KBM-7 (cell line): Measurements from ENCODE around the gene USP21.
"Not testable (repeated sequence)": the region's sequence is repeated elsewhere in the genome, so short reads cannot be mapped to it uniquely, and the experiment has no call there.

Source experiments
- DNase-seq: peaks from one replicate; pipeline ENCODE4 v3.0.0-alpha.2; 2015
- in situ Hi-C: fragments of 300-500 bp; cut with MboI; formaldehyde crosslinking; loops from 2 replicates; pipeline ENCODE4 v1.14.3; 2020; ENCODE audit warnings: low sequenced_read_pairs, low pct_unique_long_range_greater_than_20kb, mixed read lengths

The USP21 gene

GRCh38 chr1:161159087-161159912 is at the start of gene USP21:
Gene USP21 (plus strand): TSS chr1:161159500. CDS start chr1:161160641, 1,141 bp downstream.
- DNase-seq: peak; percentile 86
- in situ Hi-C loops: no loop called here

- DNase-seq: no peak
- in situ Hi-C loops: no loop called here
Measured at GRCh38 chr1:161111117-161111516, 48.2 kb upstream of the USP21 start.

- in situ Hi-C loops: no loop called here
- peak; percentile 45 for DNase-seq
Measured at GRCh38 chr1:161111527-161111926, 47.8 kb upstream of the USP21 start.

- no peak for DNase-seq
- in situ Hi-C loops: no loop called here
Measured at GRCh38 chr1:161113915-161114314, 45.4 kb upstream of the USP21 start.

GRCh38 chr1:161114556-161114955 is 44.7 kb upstream of the USP21 start:
- in situ Hi-C loops: no loop called here
- DNase-seq: no peak

GRCh38 chr1:161115132-161115711 is 44.1 kb upstream of the USP21 start:
- no peak for DNase-seq
- in situ Hi-C loops: no loop called here

GRCh38 chr1:161115961-161116360 is 43.3 kb upstream of the USP21 start:
- in situ Hi-C loops, DNase-seq: not testable (repeated sequence)

- in situ Hi-C loops: no loop called here
- DNase-seq: peak; percentile 86
Measured at GRCh38 chr1:161117759-161118581, 41.3 kb upstream of the USP21 start, which contains the start of the genes NIT1 and PFDN2. Gene NIT1 (plus strand): TSS chr1:161118105. CDS start chr1:161118177, 72 bp downstream. Gene PFDN2 (minus strand): TSS chr1:161118037. CDS start chr1:161118026, 11 bp downstream.

- in situ Hi-C loops: no loop called here
- peak; percentile 63 for DNase-seq
Measured at GRCh38 chr1:161119092-161119903, 40.0 kb upstream of the USP21 start.

GRCh38 chr1:161121042-161121650 is 38.2 kb upstream of the USP21 start:
- DNase-seq: no peak

GRCh38 chr1:161121834-161122233 is 37.5 kb upstream of the USP21 start:
- in situ Hi-C loops: no loop called here
- DNase-seq: peak; percentile 69

More at GRCh38 chr1:161121042-161121650, 38.2 kb upstream of the USP21 start:
- in situ Hi-C loops: no loop called here

GRCh38 chr1:161122967-161123366 is 36.3 kb upstream of the USP21 start:
- in situ Hi-C loops: no loop called here
- no peak for DNase-seq

- DNase-seq: no peak
- in situ Hi-C loops: no loop called here
Measured at GRCh38 chr1:161127649-161128048, 31.7 kb upstream of the USP21 start.

GRCh38 chr1:161128591-161129420 is 30.5 kb upstream of the USP21 start:
- DNase-seq: no peak
- in situ Hi-C loops: no loop called here

- no peak for DNase-seq
- in situ Hi-C loops: no loop called here
Measured at GRCh38 chr1:161130266-161130665, 29.0 kb upstream of the USP21 start.

- no peak for DNase-seq
- in situ Hi-C loops: no loop called here
Measured at GRCh38 chr1:161131523-161132409, 27.5 kb upstream of the USP21 start.
